ENCODE data around the gene TNFRSF12A.

The TNFRSF12A gene

GRCh38 chr16:3020247-3020603, at the start of gene TNFRSF12A:
Gene TNFRSF12A (plus strand): TSS chr16:3020368. CDS start chr16:3020398, 30 bp downstream.
- H3K4me1 ChIP-seq (ENCODE audit: insufficient read depth, low read length): peaks cover 24% of the 10 kb centered on the region
- H3K27ac ChIP-seq (ENCODE audit: low read depth, low read length): peak within 1 kb of the TSS; percentile 92
- H3K9ac ChIP-seq (ENCODE audit: low read length): peak within 1 kb of the TSS; percentile 92
- peak within 1 kb of the TSS; percentile 68 to 84 for H3K4me3 ChIP-seq (ENCODE audit: low read depth in 1 of 2, low read length in 2 of 2)
- no peaks in the 10 kb centered on the region for H3K36me3 ChIP-seq (ENCODE audit: insufficient read depth, low read length)
- H3K27me3 ChIP-seq (ENCODE audit: control insufficient read depth in 1 of 2, insufficient read depth in 2 of 2, low read length in 2 of 2): peaks cover 7 to 22% of the 10 kb centered on the region in 2 donors
- no peaks in the 10 kb centered on the region for H3K9me3 ChIP-seq (ENCODE audit: low read length)

GRCh38 chr16:2970563-2970962, 49.6 kb upstream of the TNFRSF12A start:
- Histone ChIP-seq H3K27me3 (ENCODE audit: control insufficient read depth in 1 of 2, insufficient read depth in 2 of 2, low read length in 2 of 2) (peaks cover 23 to 55% of the 10 kb centered on the region in 2 donors), H3K4me3 (ENCODE audit: low read depth in 1 of 2, low read length in 2 of 2) (no peak overlapping the region), H3K9me3 (ENCODE audit: low read length) (no peaks in the 10 kb centered on the region), H3K9ac (ENCODE audit: low read length) (no peak overlapping the region), H3K4me1 (ENCODE audit: insufficient read depth, low read length) (peaks cover 9% of the 10 kb centered on the region), H3K36me3 (ENCODE audit: insufficient read depth, low read length) (no peaks in the 10 kb centered on the region), H3K27ac (ENCODE audit: low read depth, low read length) (no peak overlapping the region)

- Histone ChIP-seq H3K27ac (ENCODE audit: low read depth, low read length) (no peak overlapping the region), H3K36me3 (ENCODE audit: insufficient read depth, low read length) (no peaks in the 10 kb centered on the region), H3K9me3 (ENCODE audit: low read length) (no peaks in the 10 kb centered on the region), H3K4me1 (ENCODE audit: insufficient read depth, low read length) (peaks cover 9% of the 10 kb centered on the region), H3K27me3 (ENCODE audit: control insufficient read depth in 1 of 2, insufficient read depth in 2 of 2, low read length in 2 of 2) (peaks cover 15 to 50% of the 10 kb centered on the region in 2 donors), H3K9ac (ENCODE audit: low read length) (no peak overlapping the region), H3K4me3 (ENCODE audit: low read depth in 1 of 2, low read length in 2 of 2) (no peak overlapping the region)
Observed at GRCh38 chr16:2971134-2971984, 48.8 kb upstream of the TNFRSF12A start.

DNA sequence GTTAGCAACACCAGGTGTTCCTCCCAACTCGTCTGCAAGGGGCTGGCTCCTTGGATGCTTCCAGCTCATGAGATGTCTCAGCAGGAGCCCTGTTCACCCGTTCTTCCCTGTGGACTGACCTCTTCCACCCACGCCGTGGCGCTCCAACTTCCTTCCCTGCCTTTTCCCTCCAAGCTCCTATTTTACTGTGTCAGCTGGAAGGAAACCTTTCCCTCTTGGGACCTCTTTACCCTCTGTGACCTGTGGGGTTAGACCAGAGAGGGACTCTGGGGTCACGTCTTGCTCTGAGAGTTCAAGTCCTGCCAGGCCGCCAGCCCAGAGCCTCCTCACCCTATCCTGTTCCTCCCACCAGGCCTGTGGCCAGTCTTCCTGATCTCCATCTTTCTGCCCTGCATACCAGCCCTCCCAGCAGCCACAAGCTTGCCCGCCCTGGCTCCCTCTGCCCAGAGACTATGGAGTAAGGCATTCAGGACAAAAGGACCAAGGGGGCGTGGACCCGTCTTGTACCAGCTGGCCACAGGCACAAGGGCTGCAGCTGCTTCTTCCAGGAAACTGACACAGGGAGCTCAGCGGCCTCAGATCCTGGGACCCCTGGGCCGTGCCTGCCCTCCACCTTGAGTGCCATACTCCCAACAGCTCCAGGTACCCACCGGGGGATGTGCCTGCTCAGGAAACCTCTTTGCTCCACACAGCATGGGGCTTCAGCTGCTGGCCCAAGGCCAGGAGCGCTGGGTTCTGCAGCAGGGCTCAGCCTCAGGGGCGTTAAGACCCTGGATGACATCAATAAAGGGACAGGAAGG, 48.0 kb upstream of the TNFRSF12A start:
- H3K4me3 ChIP-seq (ENCODE audit: low read depth in 1 of 2, low read length in 2 of 2): no peak overlapping the region
- H3K9ac ChIP-seq (ENCODE audit: low read length): no peak overlapping the region
- no peak overlapping the region for H3K27ac ChIP-seq (ENCODE audit: low read depth, low read length)
- H3K9me3 ChIP-seq (ENCODE audit: low read length): no peaks in the 10 kb centered on the region
- H3K4me1 ChIP-seq (ENCODE audit: insufficient read depth, low read length): peaks cover 9% of the 10 kb centered on the region
- H3K27me3 ChIP-seq (ENCODE audit: control insufficient read depth in 1 of 2, insufficient read depth in 2 of 2, low read length in 2 of 2): peaks cover 15 to 42% of the 10 kb centered on the region in 2 donors
- no peaks in the 10 kb centered on the region for H3K36me3 ChIP-seq (ENCODE audit: insufficient read depth, low read length)

- H3K4me3 ChIP-seq (ENCODE audit: low read depth in 1 of 2, low read length in 2 of 2): no peak overlapping the region
- H3K36me3 ChIP-seq (ENCODE audit: insufficient read depth, low read length): no peaks in the 10 kb centered on the region
- no peaks in the 10 kb centered on the region for H3K9me3 ChIP-seq (ENCODE audit: low read length)
- peaks cover 9% of the 10 kb centered on the region for H3K4me1 ChIP-seq (ENCODE audit: insufficient read depth, low read length)
- peaks cover 8 to 39% of the 10 kb centered on the region in 2 donors for H3K27me3 ChIP-seq (ENCODE audit: control insufficient read depth in 1 of 2, insufficient read depth in 2 of 2, low read length in 2 of 2)
- no peak overlapping the region for H3K9ac ChIP-seq (ENCODE audit: low read length)
- H3K27ac ChIP-seq (ENCODE audit: low read depth, low read length): no peak overlapping the region
Observed at GRCh38 chr16:2973093-2973492, 47.1 kb upstream of the TNFRSF12A start.

DNA sequence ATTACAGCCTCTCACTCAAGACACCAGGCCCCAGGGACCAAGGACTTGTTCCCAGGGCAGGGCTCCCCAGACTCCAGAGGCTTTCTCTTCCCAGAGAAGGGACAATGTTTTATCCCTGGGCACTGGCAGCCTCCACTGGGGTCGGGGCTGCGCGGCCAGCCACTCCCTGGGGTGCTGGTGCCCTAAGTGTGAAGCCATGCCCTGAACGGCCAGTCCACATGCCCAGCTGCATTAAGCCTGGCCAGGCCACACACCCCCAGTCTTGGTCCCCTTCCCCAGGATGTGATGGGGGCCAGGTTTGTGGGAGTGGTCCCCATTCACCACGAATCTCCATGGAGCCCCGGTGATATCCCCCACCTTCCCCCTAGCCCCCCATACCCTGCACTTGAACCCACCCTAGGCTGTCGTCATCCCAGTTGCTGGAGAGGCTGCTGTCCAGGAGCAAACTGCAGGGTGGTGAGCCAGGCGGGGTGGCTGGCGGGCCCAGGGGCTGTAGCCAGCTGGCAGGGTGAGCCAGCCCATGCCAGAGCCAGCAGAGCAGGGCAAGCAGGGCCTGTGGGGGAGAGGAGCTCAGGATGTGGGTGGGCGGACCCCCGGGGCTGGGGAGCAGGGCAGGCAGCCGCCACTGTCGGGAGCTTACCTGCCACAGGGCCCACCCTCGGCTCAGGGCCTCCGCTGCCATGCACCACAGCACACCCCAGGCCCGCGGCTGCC, 46.4 kb upstream of the TNFRSF12A start:
- Histone ChIP-seq H3K4me3 (ENCODE audit: low read depth in 1 of 2, low read length in 2 of 2) (no peak overlapping the region), H3K27me3 (ENCODE audit: control insufficient read depth in 1 of 2, insufficient read depth in 2 of 2, low read length in 2 of 2) (peaks cover under 1 to 33% of the 10 kb centered on the region in 2 donors), H3K9ac (ENCODE audit: low read length) (no peak overlapping the region), H3K4me1 (ENCODE audit: insufficient read depth, low read length) (peaks cover 2% of the 10 kb centered on the region), H3K27ac (ENCODE audit: low read depth, low read length) (no peak overlapping the region), H3K36me3 (ENCODE audit: insufficient read depth, low read length) (no peaks in the 10 kb centered on the region), H3K9me3 (ENCODE audit: low read length) (no peaks in the 10 kb centered on the region)

- no peak overlapping the region for H3K27ac ChIP-seq (ENCODE audit: low read depth, low read length)
- H3K36me3 ChIP-seq (ENCODE audit: insufficient read depth, low read length): no peaks in the 10 kb centered on the region
- peaks cover 0 to 34% of the 10 kb centered on the region in 2 donors for H3K27me3 ChIP-seq (ENCODE audit: control insufficient read depth in 1 of 2, insufficient read depth in 2 of 2, low read length in 2 of 2)
- H3K4me1 ChIP-seq (ENCODE audit: insufficient read depth, low read length): no peaks in the 10 kb centered on the region
- H3K9ac ChIP-seq (ENCODE audit: low read length): no peak overlapping the region
- H3K9me3 ChIP-seq (ENCODE audit: low read length): no peaks in the 10 kb centered on the region
- H3K4me3 ChIP-seq (ENCODE audit: low read depth in 1 of 2, low read length in 2 of 2): no peak overlapping the region
Observed at GRCh38 chr16:2974319-2975056, 45.7 kb upstream of the TNFRSF12A start.

- H3K36me3 ChIP-seq (ENCODE audit: insufficient read depth, low read length): no peaks in the 10 kb centered on the region
- peaks cover 0 to 33% of the 10 kb centered on the region in 2 donors for H3K27me3 ChIP-seq (ENCODE audit: control insufficient read depth in 1 of 2, insufficient read depth in 2 of 2, low read length in 2 of 2)
- no peak overlapping the region for H3K4me3 ChIP-seq (ENCODE audit: low read depth in 1 of 2, low read length in 2 of 2)
- H3K9ac ChIP-seq (ENCODE audit: low read length): no peak overlapping the region
- no peaks in the 10 kb centered on the region for H3K9me3 ChIP-seq (ENCODE audit: low read length)
- H3K4me1 ChIP-seq (ENCODE audit: insufficient read depth, low read length): no peaks in the 10 kb centered on the region
- H3K27ac ChIP-seq (ENCODE audit: low read depth, low read length): no peak overlapping the region
Observed at GRCh38 chr16:2975161-2975795, 44.9 kb upstream of the TNFRSF12A start.

DNA sequence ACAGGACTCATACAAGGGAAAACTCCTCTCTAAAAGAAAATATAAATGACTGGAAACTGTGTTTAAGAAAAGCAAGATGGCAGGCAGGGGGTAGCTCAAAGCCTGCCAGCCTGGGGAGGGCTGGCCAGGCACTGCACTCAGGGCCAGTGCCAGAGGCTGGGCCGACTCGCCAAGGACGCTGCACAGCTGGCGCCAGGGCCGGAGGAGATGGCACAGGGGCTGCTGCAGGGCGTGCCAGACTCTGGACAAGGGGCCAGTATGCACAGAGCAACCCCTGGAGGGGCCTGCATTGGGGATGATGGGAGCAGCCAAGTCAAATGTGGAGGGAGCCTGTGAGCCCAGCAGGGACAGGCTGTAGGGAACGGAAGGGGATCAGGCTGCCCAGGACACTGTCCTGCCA, 44.0 kb upstream of the TNFRSF12A start:
- no peaks in the 10 kb centered on the region for H3K4me1 ChIP-seq (ENCODE audit: insufficient read depth, low read length)
- no peak overlapping the region for H3K27ac ChIP-seq (ENCODE audit: low read depth, low read length)
- H3K9ac ChIP-seq (ENCODE audit: low read length): no peak overlapping the region
- no peak overlapping the region for H3K4me3 ChIP-seq (ENCODE audit: low read depth in 1 of 2, low read length in 2 of 2)
- H3K27me3 ChIP-seq (ENCODE audit: control insufficient read depth in 1 of 2, insufficient read depth in 2 of 2, low read length in 2 of 2): peaks cover 0 to 28% of the 10 kb centered on the region in 2 donors
- no peaks in the 10 kb centered on the region for H3K9me3 ChIP-seq (ENCODE audit: low read length)
- H3K36me3 ChIP-seq (ENCODE audit: insufficient read depth, low read length): no peaks in the 10 kb centered on the region

- H3K27ac ChIP-seq (ENCODE audit: low read depth, low read length): no peak overlapping the region
Observed at GRCh38 chr16:2976673-2977072, 43.5 kb upstream of the TNFRSF12A start.

More at GRCh38 chr16:2976673-2977072, 43.5 kb upstream of the TNFRSF12A start:
- H3K4me1 ChIP-seq (ENCODE audit: insufficient read depth, low read length): no peaks in the 10 kb centered on the region
- H3K9me3 ChIP-seq (ENCODE audit: low read length): no peaks in the 10 kb centered on the region
- no peak overlapping the region for H3K9ac ChIP-seq (ENCODE audit: low read length)
- H3K4me3 ChIP-seq (ENCODE audit: low read depth in 1 of 2, low read length in 2 of 2): no peak overlapping the region
- no peaks in the 10 kb centered on the region for H3K36me3 ChIP-seq (ENCODE audit: insufficient read depth, low read length)
- peaks cover 0 to 23% of the 10 kb centered on the region in 2 donors for H3K27me3 ChIP-seq (ENCODE audit: control insufficient read depth in 1 of 2, insufficient read depth in 2 of 2, low read length in 2 of 2)
